GM12865 (cell line): ENCODE measurements around the gene PRR20C.
"Not testable (repeated sequence)": the region's sequence is repeated elsewhere in the genome, so short reads cannot be mapped to it uniquely, and the experiment has no call there.

ENCODE experiments used
- DNase-seq: peaks from one replicate; pipeline ENCODE4 v3.0.0; 2010; ENCODE audit warnings: low read depth
- H3K4me3 ChIP-seq: 2 replicates; pipeline ENCODE4 v1.5.1; 2011; ENCODE audit warnings: mild to moderate bottlenecking, low read depth, low read length, control low read depth
- TF ChIP-seq, protein P1 (sequence below): IDR thresholded peaks from 2 replicates; pipeline ENCODE4 v1.5.1; 2011; ENCODE audit warnings: low read length, control low read depth, low read depth, inconsistent platforms; ENCODE audit not compliant: insufficient read depth; ENCODE audit errors: missing control alignments

The PRR20C gene

DNA sequence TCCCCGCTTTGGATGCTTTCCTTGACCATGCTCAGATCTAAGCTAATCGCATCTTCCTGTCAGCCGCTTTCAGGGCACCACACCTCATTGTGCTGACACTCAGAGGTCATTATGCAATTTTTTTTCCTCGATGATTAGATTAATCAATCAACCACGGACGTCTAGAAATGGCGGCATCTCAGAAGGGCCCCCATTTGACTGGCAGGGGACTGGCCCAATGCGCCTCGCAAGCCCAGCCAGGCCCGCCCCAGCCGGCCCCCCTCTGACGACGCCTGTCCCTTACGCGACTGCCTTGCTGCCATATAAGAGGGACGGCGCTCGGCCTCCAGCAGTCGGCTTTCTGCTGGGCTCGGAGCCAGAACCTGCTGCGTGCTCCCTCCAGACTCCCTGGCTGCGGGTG, at the start of gene PRR20C:
TSS of gene PRR20C (plus strand) at position 301 of the 400 bp plus-strand sequence. CDS start 387 bp downstream, outside the sequence.
- not testable (repeated sequence) for DNase-seq, H3K4me3 ChIP-seq

DNA sequence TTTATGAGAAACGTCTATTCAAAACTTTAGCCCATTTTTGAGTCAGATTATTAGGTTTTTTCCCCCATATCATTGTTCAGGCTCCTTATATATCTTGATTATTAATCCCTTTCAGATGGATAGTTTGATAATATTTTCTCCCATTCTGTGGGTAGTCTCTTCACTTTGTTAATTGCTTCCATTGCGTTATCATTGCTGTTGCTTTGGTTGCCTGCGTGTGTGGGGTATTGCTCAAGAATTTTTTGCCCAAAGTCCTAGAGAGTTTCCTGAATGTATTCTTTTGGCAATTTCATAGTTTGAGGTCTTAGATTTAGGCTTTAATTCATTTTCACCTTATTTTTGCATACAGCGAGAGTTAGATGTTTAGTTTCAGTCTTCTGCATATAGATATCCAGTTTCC, 38.9 kb upstream of the PRR20C start:
- DNase-seq = no peak
- TF ChIP-seq, protein P1, sequence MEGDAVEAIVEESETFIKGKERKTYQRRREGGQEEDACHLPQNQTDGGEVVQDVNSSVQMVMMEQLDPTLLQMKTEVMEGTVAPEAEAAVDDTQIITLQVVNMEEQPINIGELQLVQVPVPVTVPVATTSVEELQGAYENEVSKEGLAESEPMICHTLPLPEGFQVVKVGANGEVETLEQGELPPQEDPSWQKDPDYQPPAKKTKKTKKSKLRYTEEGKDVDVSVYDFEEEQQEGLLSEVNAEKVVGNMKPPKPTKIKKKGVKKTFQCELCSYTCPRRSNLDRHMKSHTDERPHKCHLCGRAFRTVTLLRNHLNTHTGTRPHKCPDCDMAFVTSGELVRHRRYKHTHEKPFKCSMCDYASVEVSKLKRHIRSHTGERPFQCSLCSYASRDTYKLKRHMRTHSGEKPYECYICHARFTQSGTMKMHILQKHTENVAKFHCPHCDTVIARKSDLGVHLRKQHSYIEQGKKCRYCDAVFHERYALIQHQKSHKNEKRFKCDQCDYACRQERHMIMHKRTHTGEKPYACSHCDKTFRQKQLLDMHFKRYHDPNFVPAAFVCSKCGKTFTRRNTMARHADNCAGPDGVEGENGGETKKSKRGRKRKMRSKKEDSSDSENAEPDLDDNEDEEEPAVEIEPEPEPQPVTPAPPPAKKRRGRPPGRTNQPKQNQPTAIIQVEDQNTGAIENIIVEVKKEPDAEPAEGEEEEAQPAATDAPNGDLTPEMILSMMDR = no peak

DNA sequence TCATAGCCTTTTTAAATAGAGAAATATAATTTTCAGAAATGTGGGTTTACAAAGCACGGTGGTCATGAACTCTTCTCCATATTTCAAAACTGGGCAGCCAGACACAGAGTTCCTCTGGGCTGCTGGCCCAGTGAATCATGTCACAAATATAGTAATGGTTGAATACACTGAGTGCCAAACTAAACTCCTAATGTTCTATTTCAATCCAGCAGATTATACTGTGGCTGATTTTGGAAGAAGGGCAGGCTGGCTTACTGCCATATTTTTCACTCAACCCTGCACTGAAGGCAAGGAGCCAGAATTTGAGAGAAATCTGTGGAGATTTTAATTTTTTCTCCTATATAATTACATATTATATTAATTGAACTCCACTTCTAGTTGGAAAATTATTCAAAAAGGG, 30.2 kb upstream of the PRR20C start:
- no peak for DNase-seq
- no peak overlapping the region for H3K4me3 ChIP-seq

More for the DNA sequence above, 38.9 kb upstream of the PRR20C start:
- H3K4me3 ChIP-seq = no peak overlapping the region

DNA sequence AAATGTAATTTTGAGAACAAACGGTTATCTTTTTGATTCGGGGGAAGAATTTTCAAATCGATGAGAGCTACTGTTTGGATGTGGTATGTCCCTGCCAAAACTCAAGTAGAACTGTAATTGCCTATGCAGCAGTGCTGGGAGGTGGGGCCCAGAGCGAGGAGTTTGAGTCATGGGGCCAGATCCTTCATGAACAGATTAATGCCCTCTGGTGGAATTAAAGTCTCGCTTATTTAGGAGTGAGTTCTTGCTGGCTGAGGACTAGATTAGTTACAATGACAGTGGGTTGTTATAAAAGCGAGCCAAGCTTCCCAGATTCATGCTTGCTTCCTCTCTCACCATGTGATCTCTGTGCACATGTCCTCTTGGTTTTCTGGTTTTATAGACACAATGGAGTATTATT, 25.0 kb upstream of the PRR20C start:
- TF ChIP-seq, protein P1 = no peak
- no peak for DNase-seq
- H3K4me3 ChIP-seq = no peak overlapping the region

More for the DNA sequence above, 30.2 kb upstream of the PRR20C start:
- TF ChIP-seq, protein P1 = no peak

DNA sequence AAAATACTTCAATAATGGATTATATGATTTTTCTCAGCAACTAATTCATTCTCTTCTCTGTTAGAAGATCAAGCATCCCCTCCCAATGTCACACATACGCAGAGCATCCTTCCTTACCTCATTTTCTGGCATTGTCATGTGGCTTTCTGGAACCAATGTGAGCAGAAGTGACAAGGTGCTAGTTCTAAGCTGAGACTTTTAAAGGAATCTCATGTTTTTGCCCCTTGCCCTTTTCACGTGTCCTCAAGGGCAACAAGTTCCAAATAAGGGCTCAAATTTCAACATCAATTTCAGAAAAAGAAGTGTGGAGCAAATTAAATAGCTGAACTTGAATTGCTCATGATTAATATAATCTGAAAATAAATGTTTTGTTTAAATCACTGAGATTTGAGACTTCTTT, 17.8 kb upstream of the PRR20C start:
- TF ChIP-seq, protein P1 = no peak
- no peak for DNase-seq
- H3K4me3 ChIP-seq = no peak overlapping the region

DNA sequence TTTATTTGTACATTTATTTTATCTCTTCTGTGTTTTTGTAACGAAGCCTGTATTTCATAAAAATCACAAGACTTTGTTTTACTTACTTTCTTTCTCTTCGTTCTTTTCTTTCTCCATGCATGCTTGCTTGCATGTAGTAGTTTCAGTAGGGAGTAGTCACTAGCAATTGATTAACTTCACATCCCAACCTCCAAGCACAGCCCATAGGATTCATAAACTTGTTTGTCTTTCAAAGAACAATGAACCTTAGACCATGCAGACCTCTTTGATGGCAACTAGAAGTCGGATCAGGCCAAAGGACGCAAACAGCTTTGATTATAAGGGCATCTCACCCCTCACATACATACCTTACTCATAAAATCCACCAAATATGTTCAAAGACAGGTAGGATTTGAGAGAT, 16.3 kb upstream of the PRR20C start:
- no peak for DNase-seq
- no peak overlapping the region for H3K4me3 ChIP-seq
- TF ChIP-seq, protein P1 = no peak

DNA sequence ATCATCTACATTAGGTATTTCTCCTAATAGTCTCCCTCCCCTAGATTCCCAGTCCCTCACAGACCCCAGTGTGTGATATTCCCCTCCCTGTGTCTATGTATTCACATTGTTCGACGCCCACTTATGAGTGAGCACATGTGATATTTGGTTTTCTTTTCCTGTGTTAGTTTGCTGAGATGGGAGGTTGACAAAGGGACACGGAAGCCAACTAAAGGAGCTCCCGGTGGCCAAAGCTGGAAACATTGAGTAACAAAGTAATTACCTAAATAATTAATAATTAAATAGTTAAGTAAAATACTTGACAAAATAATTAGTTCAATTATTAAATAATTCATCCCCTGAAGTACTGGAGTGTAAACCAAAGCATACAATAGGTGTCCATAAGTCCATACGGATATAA, 14.9 kb upstream of the PRR20C start:
- DNase-seq = no peak
- TF ChIP-seq, protein P1 = no peak
- H3K4me3 ChIP-seq = no peak overlapping the region

DNA sequence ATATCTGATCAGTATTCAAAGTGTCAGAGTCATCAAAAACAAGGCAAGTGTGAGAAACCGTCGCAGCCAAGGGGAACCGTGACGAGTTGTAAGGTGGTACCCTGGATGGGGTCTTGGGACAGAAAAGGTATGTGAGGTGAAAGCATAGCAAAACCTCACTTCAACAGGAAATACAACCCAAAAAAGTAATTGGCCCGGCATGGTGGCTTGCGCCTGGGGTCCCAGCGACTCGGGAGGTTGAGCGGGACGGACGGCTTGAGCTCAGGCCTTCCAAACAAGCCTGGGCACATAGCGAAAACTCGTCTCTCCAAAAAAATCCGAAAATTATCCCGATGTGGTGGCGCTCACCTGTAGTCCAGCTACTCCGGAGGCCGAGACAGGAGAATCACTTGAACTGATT, 14.1 kb upstream of the PRR20C start:
- DNase-seq, H3K4me3 ChIP-seq: not testable (repeated sequence)

DNA sequence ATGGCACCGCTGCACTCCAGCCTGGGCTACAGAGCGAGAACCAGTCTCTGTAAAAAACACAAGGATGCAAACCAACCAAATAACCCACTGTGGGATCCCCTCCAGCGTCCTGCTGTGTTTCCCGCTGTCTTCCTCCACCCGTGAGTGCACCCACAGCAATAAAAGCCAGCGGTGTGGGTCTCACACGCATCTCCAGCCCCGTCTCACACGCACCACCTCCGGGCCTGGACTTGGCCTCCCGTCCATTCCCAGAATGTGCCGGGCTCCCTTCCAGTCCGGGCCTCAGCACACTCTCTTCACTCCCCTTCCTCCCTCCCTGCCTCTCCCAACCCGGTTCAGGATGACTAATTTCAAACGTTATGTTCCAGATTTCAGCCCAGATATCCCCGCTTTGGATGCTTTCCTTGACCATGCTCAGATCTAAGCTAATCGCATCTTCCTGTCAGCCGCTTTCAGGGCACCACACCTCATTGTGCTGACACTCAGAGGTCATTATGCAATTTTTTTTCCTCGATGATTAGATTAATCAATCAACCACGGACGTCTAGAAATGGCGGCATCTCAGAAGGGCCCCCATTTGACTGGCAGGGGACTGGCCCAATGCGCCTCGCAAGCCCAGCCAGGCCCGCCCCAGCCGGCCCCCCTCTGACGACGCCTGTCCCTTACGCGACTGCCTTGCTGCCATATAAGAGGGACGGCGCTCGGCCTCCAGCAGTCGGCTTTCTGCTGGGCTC, 13.5 kb upstream of the PRR20C start, which contains the start of gene PRR20A:
TSS of gene PRR20A (plus strand) at position 684 of the 734 bp plus-strand sequence. CDS start 387 bp downstream, outside the sequence.
- DNase-seq, H3K4me3 ChIP-seq: not testable (repeated sequence)

DNA sequence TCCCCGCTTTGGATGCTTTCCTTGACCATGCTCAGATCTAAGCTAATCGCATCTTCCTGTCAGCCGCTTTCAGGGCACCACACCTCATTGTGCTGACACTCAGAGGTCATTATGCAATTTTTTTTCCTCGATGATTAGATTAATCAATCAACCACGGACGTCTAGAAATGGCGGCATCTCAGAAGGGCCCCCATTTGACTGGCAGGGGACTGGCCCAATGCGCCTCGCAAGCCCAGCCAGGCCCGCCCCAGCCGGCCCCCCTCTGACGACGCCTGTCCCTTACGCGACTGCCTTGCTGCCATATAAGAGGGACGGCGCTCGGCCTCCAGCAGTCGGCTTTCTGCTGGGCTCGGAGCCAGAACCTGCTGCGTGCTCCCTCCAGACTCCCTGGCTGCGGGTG, 6.7 kb upstream of the PRR20C start, which contains the start of gene PRR20B:
TSS of gene PRR20B (plus strand) at position 301 of the 400 bp plus-strand sequence. CDS start 387 bp downstream, outside the sequence.
- H3K4me3 ChIP-seq, DNase-seq: not testable (repeated sequence)

DNA sequence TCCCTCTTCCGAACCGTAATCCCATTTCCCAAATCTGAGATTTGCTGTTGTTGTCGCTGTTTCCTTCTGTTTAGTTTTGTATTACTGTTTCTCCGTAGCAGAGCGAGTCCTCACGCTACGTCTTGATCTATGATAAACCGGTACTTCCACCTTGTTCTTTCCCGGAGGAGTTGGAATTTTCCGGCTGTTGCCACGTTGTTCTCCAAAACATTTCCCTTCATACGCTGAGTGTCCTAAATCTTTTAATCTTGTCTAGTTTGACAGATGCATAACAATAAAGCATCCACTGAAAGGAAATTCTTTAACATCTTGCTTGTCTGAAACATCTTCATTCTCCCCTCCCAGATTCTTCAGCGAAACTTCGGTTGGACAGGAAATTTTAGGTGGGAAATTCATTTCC, 5.8 kb upstream of the PRR20C start:
- DNase-seq = not testable (repeated sequence)

More for the DNA sequence above, 5.8 kb upstream of the PRR20C start:
- H3K4me3 ChIP-seq = not testable (repeated sequence)
